GM18511 (cell line): ENCODE data around the gene GRM7.

Source experiments
- ATAC-seq: cut with Tn5 transposase; IDR thresholded peaks from one replicate; pipeline ENCODE4 v1.9.1; 2021; ENCODE audit warnings: mild to moderate bottlenecking, moderate library complexity; ENCODE audit not compliant: unreplicated experiment

The GRM7 gene

DNA sequence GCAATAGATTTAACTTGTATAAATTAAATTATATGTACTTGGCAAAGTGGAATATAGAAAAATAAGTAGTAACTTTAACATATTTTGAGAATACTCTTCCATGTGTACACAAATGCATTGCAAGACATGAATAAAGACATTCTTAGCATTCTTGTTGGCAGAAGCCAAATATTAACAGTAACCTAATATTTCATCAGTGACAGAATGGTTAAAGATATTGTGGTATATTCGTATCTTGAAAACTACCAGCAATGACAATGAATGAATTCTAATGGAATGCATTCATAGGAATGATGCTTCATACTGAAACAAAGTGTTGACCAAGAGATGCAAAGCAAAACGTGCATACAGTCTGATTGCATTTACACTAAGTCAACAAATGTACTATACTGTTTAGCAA lies 524.7 kb downstream of the GRM7 start:
- no peak for ATAC-seq

DNA sequence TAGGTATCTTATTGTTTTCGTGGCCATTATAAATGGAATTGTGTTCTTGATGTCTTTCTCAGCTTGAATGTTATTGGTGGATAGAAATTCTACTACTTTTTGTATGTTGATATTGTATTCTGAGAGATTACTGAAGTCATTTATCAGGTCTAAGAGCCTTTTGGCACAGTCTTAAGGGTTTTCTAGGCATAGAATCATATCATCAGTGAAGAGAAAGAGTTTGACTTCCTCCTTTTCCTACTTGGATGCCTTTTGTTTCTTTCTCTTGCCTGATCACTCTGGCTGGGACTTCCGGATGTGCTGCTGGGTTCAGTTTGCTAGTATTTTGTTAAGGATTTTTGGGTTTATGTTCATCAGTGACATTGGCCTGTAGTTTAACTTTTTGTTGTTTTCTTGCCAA lies 527.1 kb downstream of the GRM7 start:
- ATAC-seq, result no peak

DNA sequence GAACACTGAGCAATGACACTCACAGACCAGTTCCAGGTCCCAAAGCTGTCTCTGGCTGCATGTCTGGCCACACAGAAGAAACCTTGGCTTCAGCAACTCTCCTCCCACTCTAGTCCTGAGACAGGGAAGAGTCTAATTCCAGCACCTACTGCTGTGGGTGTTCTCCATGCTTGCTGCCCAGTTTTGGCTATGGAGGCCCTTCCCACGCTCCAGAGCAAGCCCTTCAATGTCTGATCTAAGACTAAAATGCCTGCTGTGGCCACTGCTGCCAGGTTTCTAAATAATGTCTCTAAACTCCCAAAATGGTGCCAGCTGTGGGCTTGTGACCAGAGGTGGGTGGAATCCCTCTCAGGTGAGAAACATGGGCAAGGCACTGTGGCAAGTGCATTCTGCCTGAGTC lies 531.3 kb downstream of the GRM7 start:
- no peak for ATAC-seq

DNA sequence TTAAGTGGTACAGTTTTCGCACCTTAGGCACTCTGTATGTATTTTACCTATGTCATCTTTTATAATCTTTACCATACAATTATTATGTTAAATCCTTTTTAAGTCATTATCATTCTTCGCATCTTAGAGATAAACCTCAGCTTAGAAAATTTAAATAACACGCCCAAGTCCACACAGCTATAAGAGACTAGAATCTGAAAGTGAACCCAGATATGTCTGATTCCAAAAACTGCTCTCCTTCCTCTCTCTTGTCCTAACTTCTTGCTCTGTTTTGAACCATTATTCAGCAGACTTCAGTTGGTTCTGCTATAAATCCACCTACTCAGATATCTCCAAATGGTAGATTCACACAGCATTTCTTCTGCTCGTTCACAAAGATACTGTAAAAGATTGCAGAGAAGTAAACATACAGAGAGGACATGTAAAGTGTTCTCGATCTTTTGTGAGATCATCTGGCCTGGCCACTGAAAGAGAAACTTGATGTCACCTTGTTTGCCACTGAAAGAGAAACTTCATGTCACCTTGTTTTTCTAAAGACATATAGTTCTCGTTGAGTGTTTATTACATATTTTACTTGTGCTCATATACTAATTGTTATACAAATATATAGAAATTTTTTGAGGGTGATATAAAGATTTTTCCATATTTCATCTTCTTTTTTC lies 533.2 kb downstream of the GRM7 start:
- no peak for ATAC-seq

DNA sequence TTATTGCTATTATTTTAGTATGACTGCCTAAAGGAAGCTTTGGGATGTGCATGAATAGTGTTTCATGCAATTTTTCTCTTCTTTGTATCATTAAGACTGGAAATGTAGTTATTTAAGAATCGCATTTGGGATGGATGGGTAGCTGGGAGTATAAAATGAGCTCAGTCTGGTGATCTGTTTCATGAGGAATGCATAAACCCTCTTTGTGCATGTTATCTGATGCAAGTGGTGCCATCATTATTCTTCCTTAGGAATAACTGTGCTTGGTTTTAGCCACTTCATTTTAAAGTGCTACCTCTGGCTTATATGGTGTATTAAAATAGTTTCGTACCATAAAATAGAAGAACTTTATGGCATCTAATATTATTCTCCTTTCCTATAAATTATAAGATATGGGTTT lies 535.6 kb downstream of the GRM7 start:
- no peak for ATAC-seq

DNA sequence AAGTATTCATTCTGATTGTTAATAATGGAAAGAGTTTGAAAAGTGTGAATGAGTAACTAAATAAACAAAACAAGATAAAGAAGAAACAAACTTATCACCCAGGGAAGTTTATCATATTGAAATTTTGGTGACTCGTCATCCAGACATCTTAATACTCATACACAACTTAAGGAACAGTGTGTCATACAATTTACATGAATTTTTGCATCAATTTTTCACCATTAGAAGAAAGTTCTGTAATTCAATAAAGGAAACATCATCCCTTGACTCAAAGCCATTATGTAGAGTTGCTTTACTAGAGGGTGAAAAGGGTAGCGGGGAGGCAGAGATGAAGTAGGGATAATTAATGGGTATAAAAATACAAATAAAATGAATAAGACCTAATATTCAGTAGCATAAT lies 536.2 kb downstream of the GRM7 start:
- no peak for ATAC-seq

DNA sequence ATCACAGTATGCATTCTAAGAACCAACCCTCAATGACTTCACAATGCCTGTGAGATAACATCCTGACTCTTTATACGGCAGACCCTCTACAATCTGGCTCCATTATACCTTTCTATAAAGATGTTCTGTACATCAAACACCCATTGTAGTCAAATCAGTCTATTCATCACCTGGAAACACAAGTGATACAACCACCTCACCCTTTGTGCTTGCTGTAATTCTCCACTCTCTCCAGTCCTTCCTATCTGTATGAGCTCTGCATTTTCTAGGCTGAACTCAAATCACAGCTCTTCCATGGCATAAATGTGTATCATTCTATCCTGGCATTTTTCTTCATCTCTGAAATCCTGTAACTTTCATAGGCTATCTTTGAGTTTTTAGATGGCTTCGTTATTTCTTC lies 539.4 kb downstream of the GRM7 start:
- no peak for ATAC-seq

DNA sequence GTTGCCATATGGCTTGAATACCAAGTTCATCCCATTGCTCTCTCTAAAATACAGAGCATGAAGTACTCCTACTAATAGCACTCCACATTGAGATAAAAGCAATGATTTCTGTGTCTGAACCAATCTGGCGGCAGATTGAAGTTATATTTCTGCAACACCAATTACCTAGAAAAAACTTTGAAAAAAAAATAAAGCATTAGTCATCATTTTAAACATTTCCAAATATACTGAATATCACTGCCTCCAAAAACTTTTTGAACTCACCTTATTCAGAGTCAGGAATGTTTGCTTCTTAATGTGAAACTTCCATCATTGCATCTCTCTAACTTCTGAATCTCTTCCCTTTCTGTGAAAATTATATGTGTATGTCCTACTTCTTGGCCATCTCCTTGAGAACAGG lies 540.5 kb downstream of the GRM7 start:
- no peak for ATAC-seq

DNA sequence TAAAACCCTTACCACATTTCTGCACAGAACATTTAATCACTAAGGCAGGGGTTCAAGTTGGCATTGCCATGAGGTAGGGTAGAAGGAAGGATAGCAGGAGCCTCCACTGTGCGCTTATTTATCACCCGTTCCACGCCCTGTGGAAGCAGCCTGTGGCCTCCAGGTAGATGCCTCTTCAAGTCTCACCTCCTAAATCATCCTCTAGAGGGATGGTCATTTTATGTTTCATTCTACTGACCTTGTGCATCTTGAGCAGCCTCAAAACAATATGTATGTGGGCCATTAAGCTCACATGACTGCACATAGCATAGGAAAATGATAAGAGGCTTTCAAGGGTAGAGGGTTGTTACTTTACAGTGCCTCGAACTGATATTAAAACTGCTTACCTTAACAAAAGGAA lies 546.2 kb downstream of the GRM7 start:
- ATAC-seq, result no peak

DNA sequence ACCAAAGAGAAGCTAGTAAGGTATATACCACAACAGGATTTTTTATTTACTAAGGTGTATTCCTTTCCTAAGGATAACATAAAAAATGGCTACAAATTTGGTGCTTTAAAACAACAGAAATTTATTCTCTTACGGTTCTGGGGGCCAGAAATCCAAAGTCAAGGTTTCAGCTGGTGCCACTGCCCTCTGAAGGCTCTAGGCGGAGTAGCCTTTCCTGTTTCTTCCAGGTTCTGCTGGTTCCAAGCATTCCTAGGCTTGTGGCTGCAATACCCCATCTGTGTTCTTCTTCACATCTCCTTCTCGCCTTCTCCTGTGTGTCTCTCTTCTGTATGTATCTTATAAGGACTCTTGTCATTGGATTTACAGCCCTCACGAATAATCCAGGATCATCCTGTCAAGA lies 549.9 kb downstream of the GRM7 start:
- no peak for ATAC-seq

DNA sequence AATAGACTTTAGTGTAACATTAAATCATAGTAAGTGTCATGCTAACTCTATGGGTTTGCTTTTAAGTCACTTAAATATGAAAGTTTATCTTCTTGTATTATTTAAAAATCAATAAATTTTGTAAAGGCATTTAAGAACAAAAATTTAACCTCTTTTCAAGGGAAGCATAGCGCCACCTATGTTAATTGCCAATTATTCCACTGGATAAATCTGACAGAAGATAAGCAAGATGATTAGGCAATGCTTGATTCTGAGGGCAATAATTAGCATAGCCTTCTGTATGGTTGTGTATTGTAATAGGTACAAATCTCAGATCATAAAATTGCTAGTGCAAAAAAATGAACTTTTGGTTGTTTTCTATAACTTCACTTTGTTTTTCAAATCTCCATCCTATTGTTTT lies 560.1 kb downstream of the GRM7 start:
- no peak for ATAC-seq

DNA sequence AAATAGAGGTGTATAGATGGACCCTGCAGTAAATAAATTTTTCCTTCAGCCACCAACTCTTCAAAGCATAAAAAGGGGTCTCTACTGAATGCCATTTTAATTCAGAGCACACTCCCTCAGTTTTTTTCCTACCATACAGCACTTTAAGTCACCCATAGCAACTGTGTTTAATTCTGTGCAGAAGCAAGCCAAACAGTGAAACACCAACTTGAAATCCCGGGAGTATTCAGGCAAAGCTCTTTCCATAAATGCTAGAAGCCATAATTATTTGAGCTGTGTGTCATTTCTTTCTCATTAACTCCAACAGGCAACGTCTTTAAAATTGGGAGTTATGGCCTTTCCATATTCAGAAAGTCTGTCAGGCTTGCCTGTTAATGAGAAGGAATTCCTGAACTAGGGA lies 562.1 kb downstream of the GRM7 start:
- no peak for ATAC-seq

DNA sequence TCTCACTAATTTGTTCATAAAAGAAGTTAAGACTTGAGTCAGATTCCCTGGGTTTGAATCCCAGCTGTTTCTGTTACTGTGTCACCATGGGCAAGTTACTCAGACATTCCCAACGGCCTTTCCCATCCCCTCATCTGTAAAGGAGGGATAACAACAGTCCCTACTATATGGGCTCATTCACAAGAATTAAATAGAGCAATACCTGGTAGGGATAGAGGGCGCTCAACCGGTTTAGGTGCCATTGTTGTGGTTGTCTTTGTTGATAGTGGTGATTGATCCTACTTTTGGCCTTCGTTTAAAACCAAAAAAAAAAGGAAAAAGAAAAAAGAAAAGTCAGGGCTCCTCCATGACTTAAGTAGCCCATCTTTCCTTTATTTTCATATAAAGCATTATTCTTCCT lies 563.1 kb downstream of the GRM7 start:
- ATAC-seq, result no peak

DNA sequence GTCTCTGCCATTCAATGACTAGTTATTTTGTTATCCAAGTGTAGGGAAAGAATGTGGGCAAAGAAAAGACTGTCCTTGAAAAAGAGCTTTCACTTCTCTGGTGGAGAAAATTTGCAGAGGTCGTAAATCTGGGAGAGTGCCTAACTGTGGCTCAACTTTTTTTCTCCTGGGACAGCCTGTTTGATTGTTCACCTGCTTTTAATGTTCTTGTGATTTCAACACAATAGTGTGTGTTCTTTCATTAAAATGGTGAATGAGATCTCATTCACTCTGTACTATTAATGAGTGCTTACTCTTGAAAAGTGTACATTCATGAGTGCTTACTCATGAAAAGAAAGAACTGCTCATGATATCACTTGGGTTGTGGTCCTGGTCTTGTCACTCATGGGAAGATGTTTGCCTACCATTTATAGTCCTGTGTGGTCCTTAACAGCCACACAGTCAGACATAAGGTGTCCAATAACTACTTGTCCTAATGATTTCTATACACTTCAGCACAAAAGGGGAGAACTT lies 567.3 kb downstream of the GRM7 start:
- ATAC-seq, result no peak

DNA sequence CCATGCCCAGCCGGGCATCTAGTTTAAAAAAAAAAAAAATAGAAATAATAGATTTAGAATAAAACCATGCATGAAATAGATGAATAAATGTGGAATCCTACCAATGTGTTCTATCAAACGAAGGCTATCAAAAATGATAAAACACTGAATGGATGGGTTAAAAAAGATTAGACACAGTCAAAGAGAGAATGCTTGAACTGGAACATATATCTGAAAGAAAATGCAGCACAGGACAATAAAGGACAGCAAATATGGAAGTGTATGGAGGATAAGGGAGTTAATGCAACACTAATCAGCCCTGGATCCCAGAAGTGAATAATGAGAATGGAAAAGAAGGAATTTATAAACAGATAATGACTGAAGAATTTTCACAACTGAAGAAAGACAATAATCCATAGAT lies 571.7 kb downstream of the GRM7 start:
- ATAC-seq, result no peak

DNA sequence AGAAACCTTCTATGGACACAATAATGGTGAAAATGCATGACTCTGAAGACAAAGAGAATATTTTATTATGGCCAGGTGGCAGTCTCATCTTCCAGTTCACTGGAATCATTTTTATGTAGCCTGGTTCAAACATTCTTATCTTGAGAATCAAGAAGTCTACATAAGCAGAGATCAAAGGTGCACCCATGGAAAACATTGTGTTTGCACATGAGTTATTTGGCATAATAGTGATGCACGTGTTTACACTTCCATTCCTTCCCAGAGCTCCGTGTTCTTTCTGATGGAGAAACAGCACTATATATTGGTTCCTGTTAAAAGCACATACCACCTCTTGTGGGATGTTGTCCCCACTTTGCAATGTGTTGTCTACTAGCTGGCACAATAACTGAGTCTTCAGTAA lies 572.2 kb downstream of the GRM7 start:
- no peak for ATAC-seq

DNA sequence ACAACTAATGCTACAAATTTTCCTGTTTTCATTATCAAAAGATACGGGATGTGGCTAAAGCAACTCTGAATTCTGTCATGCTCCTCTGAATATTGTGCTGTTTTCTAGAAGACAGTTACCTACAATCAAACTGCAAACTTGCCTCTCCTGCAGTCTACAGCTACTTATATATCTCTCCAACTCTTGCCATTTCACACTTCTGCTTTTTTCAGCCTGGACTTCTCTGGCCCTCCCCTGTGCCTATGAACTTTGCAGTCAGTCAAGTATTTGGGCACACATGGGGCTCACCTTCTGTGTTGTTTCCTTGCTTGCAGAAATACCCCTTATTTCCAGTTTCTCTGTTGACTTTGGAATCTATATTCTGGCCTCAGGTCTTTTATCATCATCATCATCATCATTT lies 575.6 kb downstream of the GRM7 start:
- no peak for ATAC-seq

DNA sequence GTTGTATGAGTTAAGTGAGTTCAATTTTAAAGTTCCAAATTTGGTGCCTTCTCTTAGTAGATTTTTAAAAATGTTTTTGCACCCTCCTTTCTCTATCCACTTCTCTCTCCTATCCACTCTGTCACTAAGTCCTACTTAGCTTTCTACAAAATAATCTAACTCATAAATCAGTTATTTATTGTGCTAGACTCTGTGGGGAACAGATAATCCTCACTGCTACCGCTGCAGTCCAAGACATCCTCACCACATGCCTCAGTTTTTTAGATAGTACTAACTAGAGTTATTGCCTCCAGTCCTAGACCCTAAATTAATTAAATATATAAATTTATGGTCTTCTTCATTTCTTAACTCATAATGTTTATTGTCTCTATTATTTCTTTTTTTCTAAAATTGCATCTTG lies 576.3 kb downstream of the GRM7 start:
- ATAC-seq, result no peak

DNA sequence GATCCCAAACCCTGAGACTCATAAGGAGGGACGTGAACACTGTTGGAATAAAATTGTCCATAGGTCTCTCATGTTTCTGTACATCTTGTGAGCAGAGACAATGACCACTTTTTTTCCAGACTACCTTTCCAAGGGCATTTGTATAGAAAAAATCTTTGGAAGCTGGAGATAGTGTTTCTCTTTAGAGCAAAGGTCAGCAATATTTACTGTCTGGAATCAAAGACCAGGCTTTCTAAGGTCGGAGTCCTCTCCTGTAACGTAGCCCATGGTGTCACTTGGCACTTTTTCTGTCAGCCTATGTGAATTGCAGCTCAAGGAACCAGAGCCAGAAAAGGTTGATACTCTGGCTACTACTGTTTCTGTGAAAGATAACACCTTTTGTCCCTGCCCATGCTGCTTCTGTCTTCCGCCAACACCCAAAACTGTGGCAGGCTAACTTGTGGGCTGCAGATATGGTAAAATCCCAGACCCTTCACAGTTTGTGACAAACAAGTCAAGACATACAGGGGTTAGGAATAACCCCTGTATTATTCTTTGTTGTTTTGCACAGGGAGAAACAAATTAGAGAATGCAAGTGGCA lies 578.3 kb downstream of the GRM7 start:
- ATAC-seq, result no peak

DNA sequence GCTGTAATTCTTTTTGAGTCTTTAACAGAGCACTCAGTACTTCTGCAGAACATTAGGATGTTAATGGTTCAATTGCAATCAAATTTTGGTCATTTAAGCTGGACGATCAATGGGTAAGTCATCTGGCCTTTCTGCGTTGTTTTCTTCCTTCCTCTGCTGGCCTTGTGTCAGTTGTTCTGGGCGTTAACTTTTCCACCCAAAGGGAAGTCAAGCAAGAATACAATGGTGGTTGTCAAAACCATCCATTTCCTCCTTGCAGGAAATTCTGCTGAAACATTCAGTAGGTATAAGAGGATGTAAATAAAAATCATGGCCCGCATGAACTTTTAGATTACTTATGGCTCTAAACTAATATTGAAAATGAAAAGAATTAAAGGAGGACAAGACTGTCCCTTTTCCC lies 584.0 kb downstream of the GRM7 start:
- ATAC-seq, result no peak

DNA sequence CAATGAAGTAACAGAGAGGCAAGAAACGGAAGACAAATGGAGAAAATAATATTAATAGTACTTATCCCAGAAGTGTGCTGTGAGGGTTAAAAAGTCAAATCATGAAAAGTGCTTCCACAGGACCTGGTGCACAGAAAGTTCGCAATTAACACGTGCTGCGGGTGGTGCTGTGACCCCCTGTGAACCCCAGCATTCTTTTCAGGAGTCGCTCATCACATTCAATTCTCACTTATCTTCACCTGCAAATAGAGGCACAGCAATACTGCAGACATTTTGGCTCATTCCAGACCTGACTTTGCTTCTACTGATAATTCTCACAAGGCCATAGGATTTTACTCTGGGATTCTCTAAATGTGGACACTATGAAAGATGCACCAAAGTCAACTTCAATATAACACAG lies 584.4 kb downstream of the GRM7 start:
- no peak for ATAC-seq

DNA sequence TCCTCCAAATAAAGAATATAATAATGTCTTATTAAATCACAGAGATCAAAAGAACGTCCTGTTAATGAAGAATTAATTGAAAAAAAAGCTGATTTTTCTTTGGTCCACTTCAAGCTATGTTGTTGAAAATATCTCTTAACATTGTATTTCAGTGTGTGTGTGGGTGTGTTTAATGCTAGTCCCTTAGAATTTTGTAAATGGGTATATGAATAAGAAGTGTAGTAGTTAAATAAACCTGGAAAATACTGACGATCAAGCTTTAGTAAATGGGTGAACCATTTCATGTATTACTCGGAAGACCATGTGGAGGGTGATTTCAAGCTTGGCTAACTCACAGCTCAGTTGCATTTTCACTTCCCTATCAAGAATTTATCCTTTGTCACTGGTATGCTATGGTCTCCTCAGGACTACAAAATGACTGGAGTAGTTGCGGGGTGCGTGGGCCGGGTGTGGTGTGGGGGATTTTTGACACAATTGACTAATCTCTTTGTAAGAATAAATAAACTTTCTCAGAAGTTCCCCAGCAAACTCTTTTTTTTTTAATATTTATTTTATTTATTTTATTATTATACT lies 586.4 kb downstream of the GRM7 start:
- ATAC-seq, result peak; percentile 100

DNA sequence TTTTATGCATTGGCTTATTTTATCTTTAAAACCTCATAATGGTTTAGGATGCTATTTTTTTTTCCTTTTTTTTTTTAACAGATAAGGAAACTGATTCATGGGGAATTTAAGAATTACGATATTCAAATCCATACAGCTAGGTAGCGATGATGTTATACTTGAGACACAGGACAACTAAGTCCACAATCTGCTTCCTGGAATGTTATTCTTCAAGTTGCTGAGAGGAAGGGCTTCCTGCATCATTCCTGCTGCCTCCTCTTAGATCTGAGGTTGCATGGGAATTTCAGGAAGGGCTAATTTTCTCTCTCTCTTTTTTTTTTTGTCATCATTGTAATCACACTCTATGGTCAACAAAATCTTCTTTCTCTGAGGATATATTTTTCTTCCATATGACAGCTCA lies 595.5 kb downstream of the GRM7 start:
- ATAC-seq, result no peak
